ENCODE results near the gene LGALS8. TPM values are rescaled to one million over a fixed set of nuclear protein-coding genes. Genes with fewer than 3 reads are reported as not detected.

Gene LGALS8
- total RNA-seq, 1 experiment from 2014 or later = 47.9 TPM

DNA sequence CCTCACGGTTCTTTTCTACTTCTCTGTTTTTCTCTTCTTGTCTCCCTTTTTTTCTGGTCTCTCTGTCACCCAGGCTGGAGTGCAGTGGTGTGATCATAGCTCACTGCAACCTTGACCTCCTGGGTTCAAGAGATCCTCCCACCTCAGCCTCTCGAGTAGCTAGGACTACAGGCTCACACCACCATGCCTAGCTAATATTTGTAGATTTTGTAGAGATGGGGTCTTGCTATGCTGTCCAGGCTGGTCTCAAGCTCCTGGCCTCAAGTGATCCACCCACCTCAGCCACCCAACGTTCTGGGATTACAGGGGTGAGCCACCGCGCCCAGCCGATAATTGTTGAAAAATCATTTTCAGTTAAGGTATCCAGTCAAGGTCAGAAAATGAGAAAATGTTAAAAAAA, 25.9 kb upstream of the LGALS8 start:
- no peaks in the 10 kb centered on the region for H3K36me3 ChIP-seq (ENCODE audit: low read depth, low read length)
- no peaks in the 10 kb centered on the region for H3K27me3 ChIP-seq (ENCODE audit: low read length)
- H3F3A ChIP-seq (ENCODE audit: low read length, unreplicated experiment) = no peaks in the 10 kb centered on the region
- ChIA-PET POLR2A (ENCODE audit: unreplicated experiment) (no interaction called here), CTCF (no interaction called here)
- intact Hi-C loops (cut with micrococcal nuclease) = no loop called here
- no peak overlapping the region for H3K4me2 ChIP-seq (ENCODE audit: low read length)
- H3K9me3 ChIP-seq (ENCODE audit: low read length) = no peaks in the 10 kb centered on the region
- H3K9ac ChIP-seq (ENCODE audit: low read length) = no peak overlapping the region
- peaks cover 9% of the 10 kb centered on the region for H3K4me1 ChIP-seq (ENCODE audit: insufficient read depth, low read length)
- no peak for DNase-seq
- TF ChIP-seq, protein P1, sequence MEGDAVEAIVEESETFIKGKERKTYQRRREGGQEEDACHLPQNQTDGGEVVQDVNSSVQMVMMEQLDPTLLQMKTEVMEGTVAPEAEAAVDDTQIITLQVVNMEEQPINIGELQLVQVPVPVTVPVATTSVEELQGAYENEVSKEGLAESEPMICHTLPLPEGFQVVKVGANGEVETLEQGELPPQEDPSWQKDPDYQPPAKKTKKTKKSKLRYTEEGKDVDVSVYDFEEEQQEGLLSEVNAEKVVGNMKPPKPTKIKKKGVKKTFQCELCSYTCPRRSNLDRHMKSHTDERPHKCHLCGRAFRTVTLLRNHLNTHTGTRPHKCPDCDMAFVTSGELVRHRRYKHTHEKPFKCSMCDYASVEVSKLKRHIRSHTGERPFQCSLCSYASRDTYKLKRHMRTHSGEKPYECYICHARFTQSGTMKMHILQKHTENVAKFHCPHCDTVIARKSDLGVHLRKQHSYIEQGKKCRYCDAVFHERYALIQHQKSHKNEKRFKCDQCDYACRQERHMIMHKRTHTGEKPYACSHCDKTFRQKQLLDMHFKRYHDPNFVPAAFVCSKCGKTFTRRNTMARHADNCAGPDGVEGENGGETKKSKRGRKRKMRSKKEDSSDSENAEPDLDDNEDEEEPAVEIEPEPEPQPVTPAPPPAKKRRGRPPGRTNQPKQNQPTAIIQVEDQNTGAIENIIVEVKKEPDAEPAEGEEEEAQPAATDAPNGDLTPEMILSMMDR (conservative IDR thresholded peaks at IDR 0.05; ENCODE audit: low read depth, low read length) = no peak
- TF ChIP-seq EZH2phosphoT487 (IDR thresholded peaks at IDR 0.05; ENCODE audit: borderline replicate concordance, low read length) (no peak), EZH2 (IDR thresholded peaks at IDR 0.05; ENCODE audit: low read length, unreplicated experiment) (no peak)
- H3K9me2 ChIP-seq (replicated peaks; ENCODE audit: low read length) = no peaks in the 10 kb centered on the region
- no TSS peak for BruUV-seq (replicated peaks)
- no peak overlapping the region for H2AFZ ChIP-seq (ENCODE audit: low read length)
- H3K27ac ChIP-seq (ENCODE audit: low read length) = no peak overlapping the region
- no peak overlapping the region for H3K4me3 ChIP-seq (ENCODE audit: low read length)
- H4K20me1 ChIP-seq (ENCODE audit: low read length) = no peaks in the 10 kb centered on the region
- no peak for ATAC-seq
- no peaks in the 10 kb centered on the region for H3K79me2 ChIP-seq (ENCODE audit: low read length)

DNA sequence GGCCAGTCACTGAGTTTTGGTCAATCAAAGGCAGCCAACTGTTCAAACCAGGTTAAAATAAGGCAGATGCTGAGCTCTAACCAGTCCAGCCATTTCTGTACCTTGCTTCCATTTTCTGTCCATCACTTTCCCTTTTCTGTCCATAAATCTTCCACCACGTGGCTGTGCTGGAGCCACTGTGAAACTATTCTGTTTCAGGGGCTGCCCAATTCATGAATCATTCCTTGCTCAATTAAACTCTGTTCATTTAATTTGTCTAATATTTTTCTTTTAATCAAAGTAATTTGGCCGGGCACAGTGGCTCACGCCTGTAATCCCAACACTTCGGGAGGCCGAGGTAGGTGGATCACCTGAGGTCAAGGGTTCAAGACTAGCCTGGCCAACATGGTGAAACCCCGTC, 22.7 kb upstream of the LGALS8 start:
- H3K4me1 ChIP-seq (ENCODE audit: insufficient read depth, low read length) = peaks cover 15% of the 10 kb centered on the region
- no peak overlapping the region for H3K4me2 ChIP-seq (ENCODE audit: low read length)
- no peak for ATAC-seq
- TF ChIP-seq EZH2 (IDR thresholded peaks at IDR 0.05; ENCODE audit: low read length, unreplicated experiment) = no peak
- TF ChIP-seq EZH2phosphoT487 (IDR thresholded peaks at IDR 0.05; ENCODE audit: borderline replicate concordance, low read length) = no peak
- TF ChIP-seq, protein P1 (conservative IDR thresholded peaks at IDR 0.05; ENCODE audit: low read depth, low read length) = no peak
- H3K27me3 ChIP-seq (ENCODE audit: low read length) = no peaks in the 10 kb centered on the region
- no peaks in the 10 kb centered on the region for H4K20me1 ChIP-seq (ENCODE audit: low read length)
- H3K9me3 ChIP-seq (ENCODE audit: low read length) = no peaks in the 10 kb centered on the region
- H3K9ac ChIP-seq (ENCODE audit: low read length) = no peak overlapping the region
- intact Hi-C loops (cut with micrococcal nuclease) = no loop called here
- H3F3A ChIP-seq (ENCODE audit: low read length, unreplicated experiment) = no peaks in the 10 kb centered on the region
- H2AFZ ChIP-seq (ENCODE audit: low read length) = no peak overlapping the region
- H3K27ac ChIP-seq (ENCODE audit: low read length) = no peak overlapping the region
- no peak overlapping the region for H3K4me3 ChIP-seq (ENCODE audit: low read length)
- no TSS peak for BruUV-seq (replicated peaks)
- no peaks in the 10 kb centered on the region for H3K79me2 ChIP-seq (ENCODE audit: low read length)
- no peaks in the 10 kb centered on the region for H3K36me3 ChIP-seq (ENCODE audit: low read depth, low read length)
- ChIA-PET POLR2A (ENCODE audit: unreplicated experiment) (no interaction called here), CTCF (no interaction called here)
- H3K9me2 ChIP-seq (replicated peaks; ENCODE audit: low read length) = no peaks in the 10 kb centered on the region
- no peak for DNase-seq

DNA sequence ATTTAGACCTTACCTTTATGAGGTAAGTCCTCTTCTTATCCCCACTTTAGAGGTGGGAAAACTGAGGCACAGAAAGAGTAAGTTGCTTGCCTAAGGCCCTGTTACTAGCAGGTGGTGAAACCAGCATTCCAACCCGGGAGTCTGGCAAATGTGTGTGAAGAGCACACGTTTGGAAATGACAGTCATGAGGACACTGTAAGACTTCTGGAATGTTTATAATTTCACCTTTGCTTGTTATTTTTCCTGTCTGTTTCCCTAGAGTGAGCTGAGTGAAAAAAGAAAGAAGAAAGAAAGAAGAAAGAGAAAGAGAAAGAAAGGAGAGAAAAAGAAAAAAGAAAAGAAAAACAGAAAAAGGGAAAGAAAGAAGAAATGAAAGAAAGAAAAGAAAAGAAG, 21.2 kb upstream of the LGALS8 start:
- Histone ChIP-seq H3K4me1 (ENCODE audit: insufficient read depth, low read length) (peaks cover 15% of the 10 kb centered on the region), H3K9ac (ENCODE audit: low read length) (peak overlapping the region; percentile 55), H3K27me3 (ENCODE audit: low read length) (no peaks in the 10 kb centered on the region), H3K79me2 (ENCODE audit: low read length) (no peaks in the 10 kb centered on the region), H4K20me1 (ENCODE audit: low read length) (no peaks in the 10 kb centered on the region), H3K4me2 (ENCODE audit: low read length) (peak overlapping the region; percentile 73), H3F3A (ENCODE audit: low read length, unreplicated experiment) (no peaks in the 10 kb centered on the region), H3K27ac (ENCODE audit: low read length) (peak overlapping the region; percentile 86), H3K9me2 (replicated peaks; ENCODE audit: low read length) (no peaks in the 10 kb centered on the region), H3K9me3 (ENCODE audit: low read length) (no peaks in the 10 kb centered on the region), H3K4me3 (ENCODE audit: low read length) (peak overlapping the region; percentile 45; the same call in 1 of the 2 replicates), H2AFZ (ENCODE audit: low read length) (peak overlapping the region; percentile 30; the same call in 1 of the 2 replicates), H3K36me3 (ENCODE audit: low read depth, low read length) (no peaks in the 10 kb centered on the region)
- TF ChIP-seq EZH2phosphoT487 (IDR thresholded peaks at IDR 0.05; ENCODE audit: borderline replicate concordance, low read length) (no peak), EZH2 (IDR thresholded peaks at IDR 0.05; ENCODE audit: low read length, unreplicated experiment) (no peak)
- TF ChIP-seq, protein P1 (conservative IDR thresholded peaks at IDR 0.05; ENCODE audit: low read depth, low read length) = no peak
- ATAC-seq (peak; percentile 66), DNase-seq (peak; percentile 73)
- intact Hi-C loops (cut with micrococcal nuclease) = no loop called here
- no TSS peak for BruUV-seq (replicated peaks)
- ChIA-PET CTCF (interaction anchor here (0.7 kb wide), 1 partner anchor 264 kb away, joined by 9 read pairs; no protein-coding TSS in a partner anchor), POLR2A (ENCODE audit: unreplicated experiment) (interaction anchor here (0.6 to 1.1 kb wide), 3 partner anchors 21 to 594 kb away, joined by 3 to 13 read pairs (median 3); no protein-coding TSS in a partner anchor)
